ENCODE data around the gene SCARF2. TPM values are rescaled to one million over a fixed set of nuclear protein-coding genes. Genes with fewer than 3 reads are reported as not detected.
A peak's percentile ranks its signal among the peaks of the same experiment; 100 is the strongest.

The SCARF2 gene
- total and polyA plus RNA-seq, 2 of the 13 experiments (the other 11 are each of a cell fraction or from before 2014, with no cell fraction given), result 3.3 to 6.2 TPM

- no peak for TF ChIP-seq ZBTB7B (CRISPR knock-in tag; IDR thresholded peaks at IDR 0.05)
- TF ChIP-seq GLI4 (CRISPR knock-in tag; IDR thresholded peaks at IDR 0.05; ENCODE audit: borderline replicate concordance), result no peak
- TF ChIP-seq HNF1B (CRISPR knock-in tag; IDR thresholded peaks at IDR 0.05), result 0 out of 2 replicates have a peak, but pooled peaks have one; percentile 23
- TF ChIP-seq ARID2 (CRISPR knock-in tag; IDR thresholded peaks at IDR 0.05; ENCODE audit: borderline replicate concordance), result no peak
- no peak for TF ChIP-seq EZH2 (conservative IDR thresholded peaks at IDR 0.05; ENCODE audit: low read depth, low read length)
- no peak for TF ChIP-seq ZNF282 (IDR thresholded peaks at IDR 0.05; ENCODE audit: partially characterized antibody)
- TF ChIP-seq, protein P1, sequence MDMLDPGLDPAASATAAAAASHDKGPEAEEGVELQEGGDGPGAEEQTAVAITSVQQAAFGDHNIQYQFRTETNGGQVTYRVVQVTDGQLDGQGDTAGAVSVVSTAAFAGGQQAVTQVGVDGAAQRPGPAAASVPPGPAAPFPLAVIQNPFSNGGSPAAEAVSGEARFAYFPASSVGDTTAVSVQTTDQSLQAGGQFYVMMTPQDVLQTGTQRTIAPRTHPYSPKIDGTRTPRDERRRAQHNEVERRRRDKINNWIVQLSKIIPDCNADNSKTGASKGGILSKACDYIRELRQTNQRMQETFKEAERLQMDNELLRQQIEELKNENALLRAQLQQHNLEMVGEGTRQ (IDR thresholded peaks at IDR 0.05; ENCODE audit: low read depth, low read length), result no peak
- TF ChIP-seq, protein P1 (CRISPR knock-in tag; IDR thresholded peaks at IDR 0.05; ENCODE audit: borderline replicate concordance), result no peak
- no peak for TF ChIP-seq ZNF318 (CRISPR knock-in tag; IDR thresholded peaks at IDR 0.05)
- no peak for TF ChIP-seq ZNF616 (CRISPR knock-in tag; IDR thresholded peaks at IDR 0.05; ENCODE audit: low read depth)
- no peak for TF ChIP-seq NONO (IDR thresholded peaks at IDR 0.05)
- 0 out of 2 replicates have a peak, but pooled peaks have one; percentile 38 for TF ChIP-seq NONO (CRISPR knock-in tag; conservative IDR thresholded peaks at IDR 0.05)
- no peak for TF ChIP-seq KDM5B (CRISPR knock-in tag; IDR thresholded peaks at IDR 0.05; ENCODE audit: borderline replicate concordance)
- TF ChIP-seq ISL2 (CRISPR knock-in tag; IDR thresholded peaks at IDR 0.05), result no peak
- no peak for TF ChIP-seq E2F1 (CRISPR knock-in tag; IDR thresholded peaks at IDR 0.05)
- no peak for TF ChIP-seq SYNCRIP (IDR thresholded peaks at IDR 0.05; ENCODE audit: insufficient read depth, low read depth, low read length)
- no peak for TF ChIP-seq HOXA7 (CRISPR knock-in tag; IDR thresholded peaks at IDR 0.05)
Observed at GRCh38 chr22:20456064-20456721, 18.6 kb upstream of the SCARF2 start (continued).

All from HepG2 (cell line).